T follicular helper cell (primary cell): ENCODE measurements around the gene PRM3.

Experiments used
- DNase-seq: peaks from one replicate; pipeline ENCODE4 v3.0.0-alpha.2; 2020; ENCODE audit warnings: low read depth

PRM3 gene

DNA sequence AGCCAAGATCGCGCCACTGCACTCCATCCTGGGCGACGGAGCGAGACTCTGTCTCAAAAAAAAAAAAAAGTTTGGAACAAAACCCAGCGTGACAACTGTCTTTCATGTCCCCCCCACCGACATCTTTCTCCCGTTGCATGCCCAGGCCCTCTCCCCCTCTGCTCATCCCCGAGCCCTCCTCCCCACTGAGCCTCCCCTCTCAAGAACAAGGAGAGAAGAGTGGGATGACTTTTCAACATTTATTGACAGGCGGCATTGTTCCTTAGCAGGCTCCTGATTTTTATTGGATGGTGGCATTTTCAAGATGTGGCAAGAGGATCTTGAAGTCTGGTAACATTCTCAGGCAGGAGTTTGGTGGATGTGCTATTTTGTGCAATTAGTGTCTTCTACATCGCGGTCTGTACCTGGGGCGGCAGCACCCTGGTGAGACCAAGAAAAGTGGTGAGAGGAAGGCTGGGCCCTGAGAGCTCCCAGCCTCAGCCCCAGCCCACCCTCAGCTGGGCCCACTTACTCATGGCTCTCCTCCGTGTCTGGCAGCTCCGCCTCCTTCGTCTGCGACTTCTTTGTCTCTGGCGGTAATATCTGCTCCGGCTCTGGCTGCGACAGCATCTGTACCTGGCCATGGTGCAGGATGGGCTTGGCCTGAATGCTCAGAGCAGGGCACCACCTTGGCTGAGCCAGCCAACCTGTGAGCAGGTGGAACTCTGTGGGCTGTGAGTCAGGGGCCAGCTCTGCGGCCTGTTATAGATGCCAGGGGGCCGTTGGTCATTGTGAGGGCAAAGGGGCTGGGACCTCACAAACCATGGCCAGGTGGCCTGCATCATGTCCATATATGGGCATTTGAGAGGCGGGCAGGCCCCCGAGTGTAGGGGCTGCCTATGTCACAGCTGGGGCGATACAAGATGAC lies 7.4 kb upstream of the PRM3 start, which contains the start of gene PRM1:
Gene PRM1 (minus strand): TSS at position 715 of the 907 bp plus-strand sequence. CDS start 92 bp downstream, at position 623.
- DNase-seq, result no peak

DNA sequence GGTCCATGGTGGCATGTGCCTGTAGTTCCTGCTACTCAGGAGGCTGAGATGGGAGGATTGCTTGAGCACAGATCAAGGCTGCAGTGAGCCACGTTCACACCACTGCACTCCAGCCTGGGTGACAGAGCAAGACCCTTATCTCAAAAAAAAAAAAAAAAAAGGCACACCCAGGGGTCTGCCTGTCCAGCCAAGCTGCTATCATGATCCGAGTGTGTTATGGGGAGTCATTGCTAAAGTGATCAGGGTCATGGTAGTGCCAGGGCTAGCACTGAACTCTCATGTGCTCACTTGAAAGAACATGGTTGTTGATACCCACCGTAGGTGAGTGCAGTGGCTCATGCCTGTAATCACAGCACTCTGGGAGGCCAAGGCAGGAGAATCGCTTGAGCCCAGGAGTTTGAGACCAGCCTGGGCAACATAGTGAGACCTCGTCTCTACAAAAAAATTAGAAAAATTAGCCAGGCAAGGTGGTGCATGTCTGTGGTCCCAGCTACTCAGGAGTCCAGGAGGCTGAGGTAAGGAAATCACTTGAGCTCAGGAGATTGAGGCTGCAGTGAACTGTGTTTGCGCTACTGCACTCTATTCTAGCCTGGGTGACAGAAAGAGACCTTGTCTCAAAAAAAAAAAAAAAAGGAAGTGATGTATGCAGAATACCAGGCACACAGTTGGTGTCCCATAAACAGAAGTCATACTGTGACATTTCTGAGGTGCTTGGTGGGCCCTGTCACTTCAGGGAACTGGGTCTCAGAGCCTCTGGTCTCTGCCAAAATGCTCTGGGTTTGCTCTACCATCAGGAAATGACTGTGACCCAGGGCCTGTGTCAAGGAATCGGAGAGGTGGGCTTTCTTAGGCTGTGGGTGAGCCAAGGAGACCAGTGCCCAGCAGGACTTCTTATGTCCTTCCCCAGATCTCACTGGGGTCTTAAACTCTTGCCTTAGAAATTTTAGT lies 5.5 kb upstream of the PRM3 start:
- no peak for DNase-seq

DNA sequence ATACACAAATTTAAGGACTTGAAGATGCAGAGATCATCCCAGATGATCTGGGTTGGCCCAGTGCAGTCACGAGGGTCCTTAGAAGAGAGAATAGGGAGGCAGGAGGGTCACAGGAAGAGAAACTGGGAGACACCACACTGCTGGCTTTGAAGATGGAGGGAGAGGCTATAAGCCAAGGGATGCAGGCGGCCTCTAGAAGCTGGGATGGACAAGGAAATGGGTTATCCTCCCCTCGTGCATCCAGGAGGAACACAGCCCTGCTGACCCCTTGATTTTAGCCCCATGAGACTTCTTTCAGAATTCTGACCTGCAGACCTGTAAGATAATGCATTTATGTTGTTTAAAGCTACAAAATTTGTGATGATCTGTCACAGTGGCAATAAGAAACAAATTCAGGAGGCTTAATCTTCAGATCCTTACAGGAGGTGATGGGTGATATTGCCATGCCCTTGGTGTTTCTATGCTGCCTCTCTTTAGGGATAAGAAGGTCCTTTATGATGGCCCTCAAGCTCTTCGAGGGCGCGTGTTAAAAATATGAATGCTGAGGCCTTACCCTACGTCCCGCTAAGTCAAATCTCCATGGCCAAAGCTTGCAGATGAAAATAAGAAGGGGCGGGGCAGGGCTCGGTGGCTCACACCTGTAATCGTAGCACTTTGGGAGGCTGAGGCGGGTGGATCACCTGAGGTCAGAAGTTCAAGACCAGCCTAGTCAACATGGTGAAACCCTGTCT lies 4.3 kb upstream of the PRM3 start:
- DNase-seq, result no peak

DNA sequence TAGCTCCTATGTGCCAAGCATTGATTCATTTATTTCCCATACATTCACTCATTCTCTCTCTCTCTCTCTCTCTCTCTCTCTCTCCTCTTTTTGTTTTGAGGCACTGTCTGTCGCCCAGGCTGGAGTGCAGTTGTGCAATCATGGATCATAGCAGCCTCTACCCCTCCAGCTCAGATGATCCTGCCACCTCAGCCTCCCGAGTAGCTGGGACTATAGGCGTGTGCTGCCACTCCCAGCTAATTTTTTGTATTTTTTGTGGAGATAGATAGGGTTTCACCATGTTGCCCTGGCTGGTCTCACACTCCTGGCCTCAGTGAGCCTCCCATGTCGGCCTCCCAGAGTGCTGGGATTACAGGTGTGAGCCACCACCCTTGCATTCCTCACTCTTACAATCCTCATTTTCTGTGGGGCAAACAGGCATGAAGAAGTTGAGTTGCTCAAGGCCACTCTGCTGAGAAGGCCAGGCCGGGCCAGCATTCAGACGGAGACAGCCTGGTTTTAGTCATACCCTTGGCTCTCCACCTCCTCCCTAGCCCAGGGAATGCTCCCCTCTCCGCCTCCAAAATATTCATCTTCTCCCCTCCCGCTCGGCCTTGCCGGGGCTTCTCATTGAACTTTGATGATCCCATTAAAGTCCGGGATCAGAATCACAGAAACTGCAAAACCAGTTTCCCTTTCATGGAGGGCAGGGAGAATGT lies 3.6 kb upstream of the PRM3 start:
- no peak for DNase-seq

DNA sequence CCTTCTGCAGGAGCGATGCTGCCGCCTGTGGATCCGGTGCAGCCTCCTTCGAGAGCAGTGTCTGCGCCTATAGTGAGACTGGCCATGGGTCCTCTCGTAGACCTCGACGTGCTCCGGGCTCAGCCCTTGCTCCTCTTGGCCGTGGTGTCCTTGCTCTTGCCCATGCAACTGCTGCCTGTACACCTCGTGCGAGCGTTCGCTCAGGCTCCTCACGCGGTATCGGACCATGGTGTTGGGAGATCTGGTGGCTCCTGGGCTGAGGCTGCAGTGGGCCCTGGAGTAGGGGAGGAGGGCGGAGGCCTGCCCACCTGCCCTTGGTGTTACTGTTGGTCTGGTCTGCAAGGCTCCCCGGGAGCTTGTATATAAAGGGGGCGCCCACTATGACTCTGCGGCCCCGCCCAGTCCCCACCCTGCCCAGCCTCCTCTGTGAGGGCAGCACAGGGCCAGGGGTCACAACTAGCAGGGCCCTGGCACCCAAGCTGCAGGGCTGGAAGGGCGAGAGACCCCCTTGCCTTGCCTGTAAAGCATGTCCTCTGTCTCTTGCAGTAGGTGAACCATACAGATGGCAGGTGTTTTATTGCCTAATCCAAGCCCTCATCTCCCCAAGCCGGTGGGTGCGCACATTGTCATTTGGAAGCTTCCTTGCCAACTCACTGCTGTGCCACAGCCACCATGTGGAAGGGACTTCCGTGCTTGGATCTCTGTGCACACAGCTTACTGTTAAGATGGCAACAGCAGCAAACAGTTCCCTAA lies 2.9 kb upstream of the PRM3 start, which contains the start of gene PRM2:
Gene PRM2 (minus strand): TSS at position 338 of the 753 bp plus-strand sequence. CDS start 110 bp downstream, at position 228.
- DNase-seq, result no peak

DNA sequence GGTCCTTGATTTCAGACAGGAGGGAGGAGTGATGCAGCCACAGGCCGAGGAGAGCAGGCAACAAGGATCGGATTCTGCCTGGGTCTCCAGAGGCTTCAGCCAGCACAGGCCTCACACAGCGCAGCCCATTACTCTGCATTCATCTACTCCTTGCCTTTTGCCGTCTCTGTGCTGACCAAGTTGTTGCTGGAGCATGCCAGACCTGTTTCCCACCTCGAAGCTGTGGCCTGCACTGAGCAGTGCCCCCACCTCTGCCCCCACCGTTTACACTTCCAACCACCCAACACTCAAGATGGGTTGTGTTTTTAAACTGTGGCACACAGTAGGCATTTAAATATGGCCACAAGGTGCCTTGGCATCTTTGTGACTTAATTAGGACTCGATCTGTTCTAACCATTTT lies 1.5 kb upstream of the PRM3 start:
- no peak for DNase-seq

DNA sequence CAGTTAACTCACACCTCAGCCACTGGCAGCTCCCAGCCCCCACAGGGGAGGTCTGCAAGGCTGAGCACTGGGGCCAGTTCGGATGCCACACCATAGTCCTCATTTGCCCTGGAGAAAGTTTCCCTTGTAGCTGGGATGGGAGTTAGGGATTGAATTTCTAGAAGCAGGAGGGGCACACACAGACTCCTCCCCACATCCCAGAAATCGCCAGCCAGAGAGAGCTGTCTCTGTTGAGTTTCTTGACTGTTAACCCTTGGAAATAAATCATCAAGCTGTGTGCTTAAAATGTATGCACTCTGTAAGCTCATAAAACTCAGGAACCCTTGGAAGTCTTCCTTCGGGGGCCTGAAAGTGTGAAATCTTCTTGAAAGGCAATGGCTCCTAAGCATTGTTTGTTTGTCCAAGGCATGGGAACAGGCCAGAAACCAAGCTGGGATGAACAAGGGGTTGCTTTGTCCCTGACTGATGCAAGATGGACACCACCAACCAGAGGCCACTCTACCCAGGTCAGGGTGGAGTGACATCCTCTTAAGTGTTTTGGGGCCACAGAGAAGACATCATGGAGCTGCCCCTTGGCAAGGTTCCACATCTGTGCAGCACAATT lies 394 bp upstream of the PRM3 start:
- DNase-seq, result no peak

DNA sequence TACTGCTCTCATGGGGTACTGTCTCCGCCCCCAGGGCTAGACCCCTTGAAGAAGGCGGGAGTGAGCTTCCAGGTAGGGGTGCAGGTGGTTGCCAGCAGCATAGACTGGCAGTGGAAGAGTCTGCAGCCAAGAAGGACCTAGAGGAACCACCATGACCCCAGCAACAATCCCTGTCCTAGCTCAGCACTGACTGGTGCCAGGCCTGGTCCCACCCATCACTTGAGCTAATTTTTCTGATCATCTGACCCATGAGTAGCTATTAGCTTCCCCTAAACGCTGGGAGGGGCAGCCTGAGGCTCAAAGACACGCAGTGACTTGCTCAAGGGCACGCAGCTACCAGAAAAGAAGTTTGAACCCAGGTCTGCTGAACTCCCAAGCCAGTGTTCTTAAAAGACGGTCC lies 945 bp downstream of the PRM3 start:
- DNase-seq, result no peak

DNA sequence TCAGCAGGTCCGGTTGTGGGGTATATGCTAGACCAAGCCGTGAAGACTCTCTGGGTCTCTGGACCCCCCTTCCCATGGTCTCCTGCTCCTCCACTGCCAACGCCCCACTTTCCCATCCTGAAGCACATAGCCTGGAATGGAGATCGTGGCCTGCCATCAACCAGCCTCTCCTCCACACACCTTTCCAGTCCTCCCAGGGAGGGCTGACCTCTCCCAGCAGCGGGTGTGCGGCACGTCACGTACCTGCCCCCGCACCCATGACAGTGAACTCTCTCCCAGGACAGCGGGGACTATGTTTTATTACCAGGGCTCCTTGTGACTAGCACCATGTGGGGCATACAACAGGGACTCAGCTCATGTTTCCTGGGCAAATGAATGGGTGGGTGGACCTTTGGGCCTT lies 1.8 kb downstream of the PRM3 start:
- DNase-seq, result no peak

DNA sequence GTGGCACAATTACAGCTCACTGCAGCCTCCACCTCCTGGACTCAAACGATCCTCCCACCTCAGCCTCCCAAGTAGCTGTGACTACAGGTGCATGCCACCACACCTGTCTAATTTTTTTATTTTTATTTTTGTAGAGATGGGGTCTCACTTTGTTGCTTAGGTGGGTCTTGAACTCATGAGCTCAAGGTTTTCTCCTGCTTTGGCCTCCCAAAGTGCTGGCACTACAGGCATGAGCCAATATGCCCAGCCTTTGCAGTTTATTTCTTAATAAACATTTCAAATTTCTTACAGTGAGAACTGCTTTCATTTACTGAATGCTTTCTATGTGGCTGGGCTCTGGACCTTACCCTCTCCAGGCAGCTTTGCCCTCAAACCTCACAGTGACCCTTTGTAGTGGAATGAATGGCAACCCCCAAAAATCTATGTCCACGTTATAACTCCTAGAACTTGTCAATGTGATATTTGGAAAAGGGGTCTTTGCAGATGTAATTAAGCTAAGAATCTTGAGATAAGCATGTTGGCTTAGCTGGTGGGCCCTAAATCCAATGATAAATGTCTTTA lies 2.7 kb downstream of the PRM3 start:
- DNase-seq, result no peak

DNA sequence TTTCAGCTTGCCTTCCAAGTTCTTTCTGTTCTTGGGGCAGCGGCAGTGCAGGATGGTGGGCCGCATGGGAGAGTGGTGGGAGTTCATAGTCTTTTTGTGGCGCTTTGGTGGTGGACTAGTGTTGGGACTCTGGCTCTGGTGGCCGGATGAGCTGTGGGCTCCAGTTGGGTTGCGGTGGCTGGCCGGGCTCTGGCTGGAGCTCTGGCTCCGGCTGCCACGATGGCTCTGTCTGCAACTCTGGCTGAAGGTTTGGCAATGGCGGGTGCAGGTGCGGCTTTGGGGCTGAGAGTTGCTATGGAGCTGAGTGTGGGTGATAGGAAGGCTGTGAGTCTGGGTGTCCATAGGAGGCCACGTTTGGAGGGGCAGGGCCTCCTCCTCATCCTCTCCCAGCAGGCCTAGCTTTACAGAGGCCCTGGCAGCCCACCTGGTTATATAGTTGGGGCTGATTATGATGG lies 4.5 kb downstream of the PRM3 start, which contains the start of gene TNP2:
Gene TNP2 (minus strand): TSS at position 405 of the 455 bp plus-strand sequence. CDS start 63 bp downstream, at position 342.
- no peak for DNase-seq

DNA sequence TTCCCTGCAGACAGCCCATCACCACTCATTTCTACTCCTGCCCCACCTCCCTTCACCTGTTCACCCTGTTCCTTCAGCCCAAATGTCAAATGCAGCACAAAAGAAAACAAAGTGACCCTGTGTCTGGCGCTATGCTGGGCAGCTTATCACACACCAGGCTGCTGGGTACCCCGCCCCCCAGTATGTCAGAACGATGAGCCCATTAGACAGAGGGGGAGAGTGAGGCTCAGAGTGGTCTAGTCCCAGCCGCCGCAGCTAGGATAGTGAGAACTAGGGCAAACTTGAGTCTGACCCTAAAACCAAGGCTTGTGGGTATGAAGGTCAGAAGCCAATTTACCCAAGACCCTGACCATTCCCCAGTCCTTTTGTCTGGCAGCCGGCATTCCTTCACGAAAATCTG lies 8.3 kb downstream of the PRM3 start:
- no peak for DNase-seq

DNA sequence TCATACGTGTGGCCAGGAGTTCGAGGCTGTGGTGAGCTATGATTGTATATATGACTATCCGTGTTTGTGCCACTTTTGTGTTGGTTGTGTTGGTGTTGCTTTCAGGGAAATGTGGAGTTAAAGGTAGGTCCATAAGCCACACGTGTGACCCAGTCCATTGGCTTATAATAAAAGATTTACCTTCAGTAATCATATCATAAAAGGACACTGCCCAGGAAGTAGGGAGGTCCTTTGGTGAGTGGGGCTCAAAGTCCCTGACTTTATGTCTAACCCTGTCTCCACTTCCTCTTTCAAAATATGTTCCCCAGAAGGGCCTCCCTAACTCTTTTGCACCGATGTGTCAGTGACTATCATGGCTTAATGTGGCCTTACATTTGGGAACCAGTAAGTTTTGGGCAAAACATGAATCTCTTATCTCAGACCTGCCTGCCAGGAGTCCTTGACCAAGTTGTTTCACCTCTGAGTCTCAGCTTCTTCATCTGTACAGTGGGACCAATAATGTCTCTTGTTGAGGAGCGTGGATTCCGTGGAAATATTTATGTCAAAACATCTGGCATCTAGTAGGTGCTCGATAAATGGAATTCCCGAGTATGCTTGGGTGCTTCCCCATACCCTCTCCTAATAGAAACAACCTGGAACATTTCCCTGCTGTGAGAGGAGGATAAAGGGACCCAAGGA lies 9.1 kb downstream of the PRM3 start:
- no peak for DNase-seq

DNA sequence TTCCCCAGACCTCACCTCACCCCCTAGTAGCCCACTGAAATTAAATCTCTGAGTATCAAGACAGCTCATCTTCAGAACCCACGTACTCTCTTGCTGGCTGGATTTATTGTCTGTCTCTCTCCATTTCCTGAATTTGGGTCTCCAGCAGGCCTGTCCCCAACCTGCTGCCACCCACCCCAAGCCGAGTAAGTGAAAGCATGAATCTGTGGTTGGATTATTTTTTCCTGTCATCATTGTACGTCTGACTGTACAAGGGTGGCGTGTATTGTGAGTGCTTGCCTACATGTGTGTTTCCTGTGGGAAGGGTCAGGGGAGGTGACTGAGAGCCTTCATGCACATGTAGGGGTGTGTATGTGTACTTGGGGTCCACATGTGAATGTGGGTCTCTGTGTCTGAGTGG lies 9.7 kb downstream of the PRM3 start:
- no peak for DNase-seq

DNA sequence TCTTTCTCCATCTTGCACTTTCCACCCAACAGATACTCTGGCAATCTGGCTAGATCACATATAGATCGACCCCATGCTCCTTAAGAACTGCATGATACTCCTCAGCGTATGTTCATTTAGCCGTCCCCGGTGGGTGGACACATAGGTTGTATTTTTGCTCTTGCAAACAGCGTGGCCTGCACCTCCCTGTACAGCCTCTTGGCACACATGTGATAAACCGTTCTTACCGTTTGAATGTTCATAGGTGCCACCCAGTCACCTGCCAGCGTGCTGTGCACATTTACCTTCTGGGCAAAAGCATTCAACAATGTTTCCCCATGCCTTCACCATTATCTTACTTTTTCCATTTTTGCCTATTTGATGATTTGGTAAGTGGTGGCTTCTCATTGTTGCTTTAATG lies 10.5 kb downstream of the PRM3 start:
- no peak for DNase-seq

DNA sequence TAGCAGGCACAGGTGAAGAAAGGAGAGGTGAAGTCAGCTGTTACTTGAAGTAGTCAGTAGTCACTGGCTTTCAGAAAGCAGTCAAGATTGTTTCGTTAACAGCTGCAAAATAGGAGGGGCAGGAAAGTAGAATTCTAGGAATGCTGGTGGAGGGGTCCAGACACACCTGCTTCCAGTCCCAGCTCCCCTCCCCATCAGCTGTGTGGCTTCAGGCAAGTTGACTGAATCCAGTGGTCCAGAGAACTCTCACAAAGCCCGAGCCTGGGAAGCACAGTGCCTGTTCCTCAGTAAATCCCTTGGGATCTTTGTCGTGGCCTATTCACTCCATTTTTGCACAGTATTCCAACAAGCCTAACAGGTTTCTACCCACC lies 12.8 kb downstream of the PRM3 start:
- DNase-seq, result no peak

DNA sequence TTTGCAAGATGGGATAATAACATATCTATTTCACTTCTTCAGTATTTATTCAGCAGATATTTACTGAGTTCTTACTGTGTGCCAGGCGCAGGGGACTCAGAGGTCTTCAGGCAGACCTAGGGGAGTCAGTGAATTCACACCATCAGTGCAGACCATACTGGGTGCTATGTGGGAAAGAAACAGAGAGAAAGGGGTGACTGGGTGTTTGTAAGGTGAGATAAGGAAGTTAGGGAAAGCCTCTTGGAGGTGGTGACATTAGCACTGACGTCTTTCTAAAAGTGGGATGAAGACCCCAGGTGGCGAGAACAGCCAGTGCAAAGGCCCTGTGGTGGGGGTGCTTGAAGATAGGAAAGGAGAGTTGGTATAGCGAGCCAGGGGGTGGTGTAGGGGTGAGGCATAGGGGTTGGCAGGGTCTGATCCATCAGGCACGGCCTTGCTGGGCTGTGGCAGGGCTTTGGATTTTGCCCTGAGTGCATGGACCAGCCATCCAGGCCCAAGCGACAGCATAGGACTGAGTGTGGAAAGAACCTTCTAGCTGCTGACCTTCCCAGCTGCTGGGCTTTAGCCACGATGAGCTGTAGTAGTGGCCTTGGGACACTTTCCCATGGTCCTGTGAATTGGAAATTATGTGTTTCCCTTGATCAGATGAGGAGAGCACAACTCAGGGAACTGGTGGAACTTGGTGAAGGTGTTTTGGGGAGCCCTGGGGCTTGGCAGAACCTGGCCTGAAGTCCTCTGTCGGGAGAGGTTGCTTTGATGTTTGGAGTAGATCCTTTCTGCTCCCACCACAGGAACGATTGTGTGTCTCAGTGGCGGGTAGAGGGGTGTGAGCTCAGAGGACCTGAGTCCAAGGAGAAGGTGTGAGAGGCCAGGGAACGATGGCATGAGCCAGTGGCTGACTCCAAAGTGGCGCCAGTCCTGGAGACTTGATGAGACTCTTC lies 13.5 kb downstream of the PRM3 start:
- no peak for DNase-seq
